Hematopoietic multipotent progenitor cell treated with erythropoietin and hydrocortisone succinate and interleukin-3 and kit ligand, for 6 days (in vitro differentiated cells): Measurements from ENCODE around the gene SLC27A2.

Experiments used
- DNase-seq: peaks from one replicate; pipeline ENCODE4 v3.0.0-alpha.2; 2015

SLC27A2 gene

DNA sequence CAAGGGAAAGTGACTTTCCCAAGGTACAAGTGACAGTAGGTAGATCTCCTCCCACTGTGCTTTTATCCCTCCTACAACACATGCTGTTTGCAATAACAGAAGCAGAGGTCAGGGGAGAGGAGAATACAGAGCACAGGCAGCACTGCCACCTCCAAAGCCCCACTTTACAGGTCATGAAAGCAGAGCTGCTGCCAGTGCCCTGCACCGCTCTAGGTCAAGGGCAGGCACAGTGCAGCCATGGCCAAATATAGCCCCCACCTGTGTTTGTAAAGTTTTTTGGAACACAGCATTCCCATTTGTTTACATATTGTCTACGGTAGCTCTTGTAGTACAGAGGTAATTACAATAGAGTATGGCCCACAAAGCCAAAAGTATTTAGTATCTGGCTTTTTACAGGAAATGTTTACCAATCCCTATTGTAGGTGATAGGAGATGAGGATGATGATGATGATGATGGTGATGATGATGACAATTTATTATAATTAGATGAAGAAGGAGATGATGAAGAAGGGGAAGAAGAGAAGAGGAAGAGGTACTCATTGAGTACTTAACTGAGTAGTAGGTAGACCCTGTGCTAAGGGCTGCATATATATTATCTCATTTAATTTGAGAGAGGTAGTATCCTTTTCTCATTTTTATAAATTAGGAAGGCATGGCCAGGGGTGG, 63.1 kb downstream of the SLC27A2 start:
- DNase-seq = no peak

DNA sequence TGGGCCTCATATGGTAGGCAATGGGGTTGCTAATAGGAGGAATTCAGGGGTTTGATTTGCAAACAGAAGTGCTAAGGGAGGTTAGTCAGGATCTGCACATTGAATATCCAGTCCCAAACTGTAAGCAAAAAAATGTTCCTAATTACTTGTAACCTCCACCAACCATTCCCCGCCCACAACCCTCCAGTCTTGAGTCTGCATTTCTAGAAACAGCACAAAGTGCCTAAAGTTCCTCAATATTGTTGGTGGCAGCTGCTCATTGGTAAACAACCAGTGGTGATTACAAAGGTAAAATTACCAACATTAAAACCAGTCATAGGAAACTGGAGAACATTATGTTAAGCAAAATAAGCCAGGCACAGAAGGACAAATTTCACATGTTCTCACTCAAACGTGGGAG, 64.6 kb downstream of the SLC27A2 start:
- no peak for DNase-seq

DNA sequence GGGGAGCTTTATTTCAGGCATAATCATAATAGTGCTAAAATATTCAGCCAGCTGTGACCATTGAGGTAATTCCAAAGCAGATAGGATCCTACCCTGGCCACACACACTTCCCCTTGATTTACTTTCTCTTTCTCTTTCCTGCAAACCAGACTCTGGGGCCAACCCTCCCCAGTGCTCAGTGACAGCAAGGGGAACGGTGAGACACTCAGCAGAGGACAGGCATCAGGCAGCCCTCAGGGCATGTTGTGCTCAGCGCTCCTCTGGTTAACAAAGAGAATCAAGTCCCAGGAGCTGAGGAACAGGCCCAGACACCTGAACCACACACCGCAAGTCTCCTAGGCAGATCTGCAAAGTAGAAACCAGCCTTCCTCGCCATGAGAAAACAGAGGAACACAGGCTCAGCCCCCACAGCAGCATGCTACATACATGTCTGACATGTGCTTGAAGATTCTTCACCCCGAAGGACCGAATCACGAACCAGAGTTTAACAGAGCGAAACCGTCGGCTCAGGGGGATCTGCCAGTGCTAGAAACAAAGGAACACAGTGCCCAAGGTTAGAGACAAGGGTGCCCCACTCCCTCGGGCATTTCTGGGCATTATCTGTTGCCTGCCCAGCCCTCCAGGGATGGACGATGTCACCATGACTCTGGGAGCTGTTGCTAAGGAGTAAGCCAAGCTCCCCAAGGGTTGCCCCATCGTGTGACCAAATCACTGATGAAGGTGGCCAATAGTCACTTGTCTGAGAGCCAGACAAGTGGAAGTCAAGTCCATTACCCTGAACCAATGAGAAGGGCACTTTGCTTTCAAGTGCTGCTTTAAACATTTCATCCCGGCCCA, 66.0 kb downstream of the SLC27A2 start:
- DNase-seq = peak; percentile 64

DNA sequence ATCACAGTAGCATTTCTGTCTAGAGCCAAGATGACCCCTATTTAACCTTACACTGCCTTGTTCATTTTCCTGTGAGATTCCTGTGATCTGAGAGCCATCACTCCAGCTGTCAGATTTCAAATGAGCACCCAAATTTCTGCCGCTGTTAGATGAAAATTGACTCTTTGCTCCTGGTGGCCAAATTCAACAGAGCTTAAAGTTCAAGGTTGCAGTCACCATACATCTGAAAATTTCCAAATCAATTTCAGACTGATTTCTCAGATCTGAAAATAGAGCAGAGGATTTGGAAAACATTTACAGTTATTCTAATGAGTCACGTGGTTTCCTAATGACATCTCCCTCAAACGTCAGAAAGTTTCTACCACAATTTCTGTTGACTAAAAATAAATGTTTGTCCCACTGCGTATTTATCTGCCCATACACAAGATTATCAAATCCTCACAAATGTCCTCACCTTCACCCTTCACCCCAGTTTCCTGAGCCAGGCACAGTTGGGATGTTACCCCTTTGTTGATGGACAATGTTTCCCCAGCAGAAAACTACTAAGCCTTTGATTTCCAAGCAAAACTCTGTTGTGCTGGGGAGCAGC, 67.1 kb downstream of the SLC27A2 start:
- DNase-seq = no peak

DNA sequence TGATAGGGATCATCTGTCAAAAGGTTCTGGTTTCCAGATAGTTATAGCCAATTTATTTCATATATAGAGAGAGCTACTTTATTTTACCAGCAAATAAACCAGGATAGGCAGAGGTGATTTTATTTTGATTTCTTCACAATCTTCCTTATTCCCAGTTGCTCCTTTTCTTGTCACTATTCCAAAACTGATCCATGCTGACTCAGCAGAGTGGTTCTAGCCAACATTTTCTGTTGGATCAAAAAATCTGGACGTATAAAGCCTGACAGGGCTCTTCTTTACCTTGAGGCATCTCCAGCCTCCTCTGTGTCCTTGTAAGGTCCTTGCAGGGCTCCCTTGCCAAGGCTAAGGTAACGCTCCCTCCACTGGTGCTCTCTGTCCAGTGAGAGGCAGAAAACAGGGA, 67.7 kb downstream of the SLC27A2 start:
- no peak for DNase-seq

DNA sequence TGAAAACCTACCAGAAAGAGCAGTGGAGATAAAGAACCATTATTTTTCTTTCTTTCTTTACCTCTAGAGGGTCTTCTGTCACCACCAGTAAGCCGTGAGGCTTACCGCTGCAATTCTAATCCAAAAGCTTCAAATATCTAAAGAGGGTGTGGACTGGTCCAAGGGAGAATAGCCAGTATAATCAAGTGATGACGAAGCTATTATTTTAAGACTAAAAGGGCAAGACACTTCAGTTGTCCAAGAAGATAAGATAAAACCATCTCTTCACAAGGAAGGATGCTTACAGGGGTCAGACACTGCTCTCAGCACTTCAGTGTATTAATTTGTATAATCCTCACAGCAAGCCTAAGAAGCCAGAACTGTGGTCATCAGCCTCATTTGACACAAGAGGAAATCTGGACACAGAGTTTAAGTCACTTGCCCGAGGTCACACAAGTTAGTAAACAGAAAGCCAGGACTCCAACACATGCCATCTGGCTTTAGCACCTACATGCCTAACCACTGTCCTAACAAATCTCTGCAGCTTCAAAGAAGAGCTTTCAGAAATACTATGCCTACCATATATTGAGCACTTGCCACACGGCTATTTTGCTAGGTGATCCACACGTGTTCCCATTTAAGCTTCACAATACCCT, 68.9 kb downstream of the SLC27A2 start:
- DNase-seq = no peak

DNA sequence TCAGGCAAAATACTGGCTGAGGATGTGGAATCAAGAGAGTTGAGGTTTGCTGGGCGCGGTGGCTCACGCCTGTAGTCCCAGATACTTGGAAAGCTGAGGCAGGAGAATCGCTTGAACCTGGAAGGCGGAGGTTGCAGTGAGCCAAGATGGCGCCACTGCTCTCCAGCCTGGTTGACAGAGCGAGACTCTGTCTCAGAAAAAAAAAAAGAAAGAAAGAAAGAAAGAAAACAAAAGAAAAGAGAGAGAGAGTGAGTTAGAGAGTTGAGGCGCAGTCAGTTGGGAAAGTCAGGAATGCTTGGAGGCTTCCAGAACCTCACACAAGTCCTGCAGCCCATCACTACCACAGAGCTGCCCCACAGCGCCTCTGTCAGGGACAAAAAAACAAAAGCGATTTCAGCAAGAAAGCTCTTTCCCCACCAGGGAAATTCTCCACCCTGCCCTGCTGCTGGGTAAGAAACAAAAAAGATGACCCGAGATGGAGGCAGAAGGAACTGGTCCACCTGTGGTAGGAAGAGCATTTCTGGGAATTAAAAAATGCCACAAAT, 69.7 kb downstream of the SLC27A2 start:
- DNase-seq = no peak

DNA sequence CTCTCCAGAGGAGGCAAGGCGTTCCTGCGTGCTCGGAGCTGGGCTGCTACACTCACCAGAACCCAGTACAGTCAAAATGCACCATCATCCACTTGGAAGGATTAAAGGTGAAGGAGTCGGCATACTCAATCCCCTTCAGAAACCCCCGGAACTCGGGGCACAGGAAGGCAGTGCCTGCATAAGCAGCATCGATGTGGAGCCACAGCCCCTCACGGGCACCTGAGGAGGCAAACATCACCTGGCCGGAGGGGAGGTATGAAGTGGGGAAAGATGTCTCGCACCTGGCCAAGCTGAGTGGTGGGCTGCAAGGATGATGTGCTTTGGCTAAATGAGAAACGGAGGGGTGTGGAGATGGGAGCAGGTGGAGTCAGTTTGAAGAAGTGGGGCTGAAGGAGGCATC, 70.6 kb downstream of the SLC27A2 start:
- no peak for DNase-seq

DNA sequence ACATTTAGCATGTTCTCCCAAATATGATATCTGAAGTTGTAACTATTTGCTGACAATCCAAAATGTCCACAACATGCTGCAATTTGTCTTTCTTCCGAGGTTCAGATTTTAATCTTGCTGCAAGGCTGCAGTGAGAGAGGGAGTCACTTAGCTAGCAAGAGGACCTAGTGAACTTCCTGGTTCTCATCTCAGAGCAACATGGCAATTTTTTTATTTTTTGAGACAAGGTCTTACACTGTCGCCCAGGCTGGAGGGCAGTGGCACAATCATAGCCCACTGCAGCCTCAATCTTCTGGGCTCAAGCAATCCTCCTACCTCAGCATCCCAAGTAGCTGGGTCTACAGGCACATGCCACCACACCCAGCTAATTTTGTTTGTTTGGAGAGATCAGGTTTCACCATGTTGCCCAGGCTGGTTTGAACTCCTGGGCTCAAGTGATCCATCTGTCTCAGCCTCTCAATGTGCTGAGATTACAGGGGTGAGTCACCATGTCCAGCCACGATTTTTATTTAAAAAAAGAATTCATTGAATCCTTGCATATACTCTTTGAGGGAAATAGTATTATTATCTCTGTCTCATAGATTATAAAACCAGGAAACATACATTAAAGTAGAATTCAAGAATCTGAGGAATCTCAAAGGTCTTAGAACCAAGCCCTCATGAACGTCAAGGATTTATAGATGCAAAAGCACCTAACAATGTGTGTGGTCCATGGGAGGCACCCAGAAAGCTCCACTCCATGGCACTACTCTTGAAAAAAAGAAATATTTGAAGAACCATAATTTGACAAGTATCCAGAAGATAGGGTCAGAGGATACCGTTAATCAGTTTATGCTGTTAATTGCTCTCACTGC, 74.4 kb downstream of the SLC27A2 start:
- peak; percentile 54 for DNase-seq

DNA sequence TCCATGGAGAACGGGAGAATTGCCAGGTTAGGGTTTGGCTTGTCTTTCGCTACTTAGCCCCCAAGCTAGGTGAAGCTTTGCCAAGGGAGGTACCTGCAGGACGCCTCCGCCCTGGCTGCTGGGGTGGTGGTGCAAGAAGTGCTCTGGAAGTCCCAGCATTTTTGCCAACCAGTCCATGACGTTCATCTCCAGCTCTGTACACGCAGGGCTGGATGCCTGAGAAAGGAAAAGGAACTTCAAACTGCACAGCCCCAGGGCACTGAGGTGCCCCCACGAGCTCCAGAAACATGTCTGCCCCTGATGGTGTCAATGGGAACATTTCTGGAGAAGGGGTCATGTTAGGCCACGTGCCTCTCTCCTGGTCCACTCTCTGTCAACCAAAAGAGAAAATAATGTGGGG, 75.3 kb downstream of the SLC27A2 start:
- DNase-seq = no peak

DNA sequence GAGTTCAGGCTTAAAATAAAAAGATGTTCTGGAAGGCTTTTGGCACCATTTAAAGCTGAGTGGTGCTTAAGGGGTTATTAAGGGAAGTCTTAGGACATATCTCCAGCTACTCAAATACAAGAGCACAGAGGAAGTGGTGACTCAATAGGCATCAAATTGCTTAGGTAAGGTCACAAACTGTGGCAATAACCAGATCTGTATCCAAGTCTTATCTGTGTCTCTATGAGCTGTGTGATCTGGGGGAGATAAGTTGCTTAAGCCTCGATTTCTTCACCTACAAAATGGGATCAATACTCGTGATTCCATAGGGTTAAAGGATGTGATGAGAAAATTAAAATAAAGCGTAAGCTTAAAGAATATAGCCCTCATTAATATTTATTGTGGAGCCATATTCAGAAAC, 75.9 kb downstream of the SLC27A2 start:
- DNase-seq = peak; percentile 78

DNA sequence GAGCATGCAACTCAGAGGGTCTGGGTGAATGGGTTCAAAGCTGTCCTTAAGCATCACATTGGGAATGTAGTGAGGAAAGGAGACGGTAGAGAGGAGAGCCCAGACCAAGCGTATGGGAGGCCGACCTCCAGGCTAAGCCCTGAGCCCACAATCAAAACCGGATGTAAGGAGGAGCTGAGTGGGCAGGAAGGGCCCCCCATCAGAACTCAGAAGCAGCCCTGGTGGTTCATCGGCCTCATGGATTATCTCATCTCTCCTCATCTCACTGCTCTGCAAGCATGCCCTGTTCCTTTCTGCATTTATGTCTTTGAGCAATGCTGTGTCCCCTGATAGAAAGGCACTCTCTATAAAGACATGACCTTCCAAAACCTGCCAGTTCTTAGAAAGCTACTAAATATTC, 77.3 kb downstream of the SLC27A2 start:
- peak; percentile 61 for DNase-seq

DNA sequence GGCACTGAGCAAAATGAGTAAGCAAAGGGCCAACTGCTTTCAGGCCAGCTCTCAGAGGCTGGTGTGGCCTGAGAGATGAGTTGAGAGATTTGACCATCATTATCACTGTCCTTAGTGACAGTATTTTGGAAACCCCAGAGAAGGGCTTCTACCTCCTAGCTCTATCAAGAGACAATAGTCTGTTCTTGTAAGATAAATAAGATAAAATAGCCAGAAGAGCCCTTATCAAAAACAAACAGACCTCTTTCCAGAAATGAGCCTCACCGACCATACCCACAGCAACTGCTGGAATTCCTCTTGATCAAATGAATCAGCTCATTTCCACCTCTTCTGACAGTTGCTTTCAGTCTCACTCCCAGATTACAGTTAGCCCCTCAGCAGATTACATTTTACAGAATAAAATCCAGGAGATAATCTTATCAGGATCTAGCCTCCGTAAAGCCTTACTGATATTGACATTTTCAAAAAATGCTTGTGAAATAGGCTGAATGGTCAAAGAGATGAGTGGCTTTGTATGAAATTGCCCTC, 79.0 kb downstream of the SLC27A2 start:
- peak; percentile 96 for DNase-seq

DNA sequence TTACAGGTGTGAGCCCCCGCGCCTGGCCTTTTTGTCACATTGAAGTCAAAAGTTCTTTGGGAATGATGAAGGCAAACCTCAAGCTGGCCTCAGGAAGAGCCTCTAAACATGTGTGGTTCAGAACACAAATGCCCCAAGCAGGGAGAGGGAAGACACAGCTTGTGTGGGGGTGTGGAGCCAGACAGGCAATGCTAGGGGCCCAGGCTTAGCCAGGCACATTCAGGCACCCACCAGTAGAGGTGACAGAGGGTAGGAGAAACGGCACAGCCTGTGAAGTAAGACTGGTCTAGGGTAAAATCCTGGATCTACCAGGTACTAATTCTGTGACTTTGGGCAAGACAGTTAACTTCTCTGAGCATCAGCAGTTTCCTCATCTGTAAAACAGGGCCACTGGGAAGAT, 80.0 kb downstream of the SLC27A2 start:
- peak; percentile 74 for DNase-seq

DNA sequence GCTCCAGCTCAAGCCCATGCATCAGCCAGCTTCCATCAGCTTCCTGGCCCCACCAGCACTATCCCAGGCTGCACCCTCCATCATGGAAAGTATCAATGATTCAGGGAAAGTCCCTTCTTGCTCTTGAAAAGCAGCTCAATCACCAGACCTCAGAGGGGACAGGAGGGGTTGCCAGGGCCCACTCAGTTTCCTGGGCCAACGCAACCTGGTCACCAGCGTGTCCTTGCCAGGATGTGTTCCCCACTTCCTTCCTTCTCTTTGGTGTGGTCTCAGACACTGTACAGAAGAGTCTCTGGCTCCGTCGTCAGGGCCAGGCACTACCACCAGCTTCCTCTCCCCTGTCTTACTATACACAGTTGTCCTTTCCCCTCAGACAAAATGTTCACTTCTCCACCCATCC, 80.5 kb downstream of the SLC27A2 start:
- peak; percentile 57 for DNase-seq

DNA sequence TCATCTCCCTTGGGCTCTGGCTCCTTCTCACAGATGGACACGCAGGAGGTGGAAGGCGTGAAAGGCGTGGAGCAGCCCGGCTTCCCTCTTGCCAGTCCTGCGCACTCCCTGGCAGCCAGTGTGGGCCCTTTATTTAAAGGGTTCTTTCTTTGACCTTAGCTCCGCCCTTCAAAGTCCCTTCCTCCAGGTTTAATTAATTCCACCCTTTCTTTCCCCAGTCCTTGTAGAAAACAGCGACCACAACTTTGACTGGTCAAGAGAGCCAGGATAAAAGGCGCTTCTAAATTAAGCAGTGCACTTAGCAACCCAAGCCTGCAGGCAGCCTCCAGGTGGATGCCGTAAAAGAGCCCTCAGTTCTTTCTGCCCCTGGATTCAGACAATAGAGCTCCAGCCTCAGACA, 83.6 kb downstream of the SLC27A2 start, which contains the start of gene HDC:
Gene HDC (minus strand): TSS at position 107 of the 400 bp plus-strand sequence. CDS start 103 bp downstream, at position 4.
- no peak for DNase-seq

DNA sequence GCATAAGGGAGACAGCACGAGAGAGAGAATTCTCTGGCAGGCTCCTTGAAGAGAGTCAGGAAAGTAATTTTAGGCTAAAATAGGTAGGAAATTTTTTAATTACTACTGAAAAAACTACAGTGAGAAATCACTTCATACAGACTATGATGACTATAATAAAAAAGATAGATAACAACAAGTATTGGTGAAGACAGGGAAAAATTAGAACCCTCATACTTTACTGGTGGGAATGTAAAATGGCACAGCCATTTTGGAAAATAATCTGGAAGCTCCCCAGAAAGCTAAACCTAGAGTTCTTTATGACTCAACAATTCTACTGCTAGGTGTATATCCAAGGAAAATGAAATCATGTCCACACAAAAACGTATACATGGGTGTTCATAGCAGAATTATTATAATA, 85.6 kb downstream of the SLC27A2 start:
- DNase-seq = no peak

DNA sequence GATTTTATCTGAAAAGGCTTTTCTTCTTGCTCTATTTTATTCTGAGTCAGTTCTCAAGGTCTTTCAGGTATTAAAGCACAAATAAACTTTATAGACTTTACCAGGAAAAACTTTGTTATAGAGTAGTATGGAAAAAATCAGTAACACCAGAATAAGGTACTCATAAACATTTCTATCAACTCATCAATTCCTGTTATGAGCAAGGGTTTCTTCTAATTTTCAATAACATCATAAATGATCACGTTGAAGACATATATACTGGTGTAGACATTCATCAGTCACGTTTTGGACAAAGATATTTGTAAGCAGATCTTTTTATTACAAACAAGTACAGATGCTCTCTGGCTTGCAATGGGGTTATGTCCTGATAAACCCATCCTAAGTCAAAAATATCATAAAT, 93.1 kb downstream of the SLC27A2 start:
- DNase-seq = no peak

DNA sequence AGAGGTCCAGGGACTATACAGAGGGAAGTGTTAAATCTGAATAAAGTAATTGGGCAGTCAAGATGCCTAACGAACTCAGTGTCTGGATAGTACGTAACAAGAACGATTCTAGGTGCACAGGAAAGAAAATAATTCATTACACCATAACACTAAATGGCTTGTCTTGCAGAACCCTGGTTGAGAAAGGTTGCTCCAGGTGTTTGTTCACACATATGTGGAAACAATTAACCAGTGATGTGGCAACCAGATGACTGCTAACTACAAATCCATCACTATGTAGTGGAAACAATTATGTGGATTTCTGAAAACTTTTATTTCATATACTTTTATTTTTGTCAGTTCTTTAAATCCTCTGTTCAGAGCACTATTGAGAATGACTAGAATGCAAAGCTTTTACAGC, 93.9 kb downstream of the SLC27A2 start:
- no peak for DNase-seq

DNA sequence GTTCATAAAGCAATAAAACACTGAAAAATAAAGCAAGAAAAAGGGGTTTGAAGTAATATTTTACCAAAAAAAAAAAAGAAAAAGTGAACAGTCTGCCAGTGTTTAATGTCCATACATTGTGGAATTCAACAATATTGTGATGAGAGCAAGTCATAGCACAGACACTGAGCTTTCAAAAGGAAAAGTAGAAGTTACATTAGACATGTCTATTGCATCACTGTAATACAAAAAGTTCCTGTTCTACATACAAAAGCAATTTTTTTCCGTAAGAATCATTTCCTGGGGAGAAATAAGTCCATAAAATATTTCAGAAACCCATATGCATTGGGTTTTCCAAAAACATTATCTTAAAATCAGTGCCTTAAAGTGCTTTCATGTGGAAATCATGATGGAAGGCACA, 95.4 kb downstream of the SLC27A2 start:
- DNase-seq = no peak

DNA sequence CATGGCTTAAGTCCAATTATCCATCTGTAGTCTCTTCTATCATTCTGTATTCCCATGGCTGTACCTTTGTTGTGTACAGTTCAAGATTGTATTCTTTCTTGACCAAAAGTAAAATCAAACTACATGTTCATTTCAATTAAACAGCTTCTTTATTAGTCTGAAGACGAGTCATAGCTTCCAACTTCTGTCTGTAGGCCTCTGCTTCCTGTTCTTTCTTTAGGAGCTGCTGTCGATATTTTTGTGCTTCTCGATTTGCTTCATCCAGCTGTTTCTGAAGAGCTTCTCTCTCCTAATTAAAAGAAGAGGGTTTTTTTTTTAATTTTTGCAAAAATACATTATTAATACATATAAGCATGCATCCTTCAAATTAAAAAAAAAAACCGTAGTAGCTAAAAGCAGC, 96.5 kb downstream of the SLC27A2 start:
- no peak for DNase-seq

DNA sequence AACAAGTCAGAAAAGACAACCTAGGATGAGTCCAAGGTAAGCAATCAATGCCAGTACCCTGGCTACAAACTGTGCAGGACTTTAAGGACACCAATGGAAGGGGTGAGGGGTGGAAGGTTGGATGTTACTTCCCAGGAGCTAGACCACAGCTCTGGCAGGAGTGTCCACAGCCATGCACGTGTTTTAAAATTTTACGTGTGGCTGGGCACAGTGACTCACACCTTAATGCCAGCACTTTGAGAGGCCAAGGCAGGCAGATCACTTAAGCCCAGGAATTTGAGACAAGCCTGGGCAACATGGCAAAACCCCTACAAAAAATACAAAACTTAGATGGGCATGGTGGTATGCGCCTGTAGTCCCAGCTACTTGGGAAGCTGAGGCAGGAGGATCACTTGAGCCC, 98.3 kb downstream of the SLC27A2 start:
- no peak for DNase-seq
